T47D (cell line): ENCODE measurements around the gene SYCP1.

Experiments
- DNase-seq, 2 experiments: peaks; one replicate each; pipeline versions ENCODE4 v3.0.0 to v3.0.0-alpha.2; 2011 to 2012; ENCODE audit warnings: low read depth in 1 of 2, low spot score in 1 of 2
- JUND ChIP-seq: IDR thresholded peaks from 2 replicates; pipeline ENCODE4 v1.6.1; 2012; ENCODE audit warnings: low read depth
- in situ Hi-C: cut with HindIII; loops from 2 replicates; pipeline ENCODE4 v1.10.0; 2016; ENCODE audit warnings: low sequenced_read_pairs, low pct_unique_long_range_greater_than_20kb

The SYCP1 gene

GRCh38 chr1:115041654-115042053 lies 187.0 kb downstream of the SYCP1 start:
- DNase-seq: peak; percentile 4 to 55
- in situ Hi-C loops: no loop called here
- no peak for TF ChIP-seq JUND
